ENCODE data around the gene KRTAP5-5. TPM values are rescaled to one million over a fixed set of nuclear protein-coding genes. Genes with fewer than 3 reads are reported as not detected.
"Not testable (repeated sequence)": the region's sequence is repeated elsewhere in the genome, so short reads cannot be mapped to it uniquely, and the experiment has no call there.

The KRTAP5-5 gene
- total RNA-seq, 1 donor from 2014 or later, result not detected

DNA sequence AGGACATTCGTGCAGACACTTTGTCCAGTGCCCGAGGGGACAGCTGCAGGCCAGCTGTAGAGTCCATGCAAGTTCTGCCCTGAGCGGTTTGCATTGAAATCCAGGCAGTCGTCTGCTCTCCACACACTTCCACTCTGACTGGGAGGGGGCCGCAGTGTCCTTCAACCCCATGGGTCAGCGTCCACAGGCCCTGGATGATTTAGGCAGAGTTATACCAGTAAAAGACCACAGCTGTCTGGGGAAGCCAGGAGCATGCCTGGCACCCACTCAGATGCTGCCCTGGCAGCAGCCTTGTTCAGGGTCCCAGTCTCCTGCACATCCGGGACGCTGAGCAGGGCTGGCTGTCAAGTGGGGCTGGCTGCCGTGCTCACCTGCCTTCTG, 26.5 kb downstream of the KRTAP5-5 start:
- Mint-ChIP-seq H3K27me3 (ENCODE audit: low read depth) (peaks cover 23% of the 10 kb centered on the region), H3K36me3 (ENCODE audit: low read depth) (no peaks in the 10 kb centered on the region), H3K27ac (ENCODE audit: unreplicated experiment) (no peak overlapping the region), H3K4me1 (ENCODE audit: low read depth) (no peaks in the 10 kb centered on the region), H3K4me3 (ENCODE audit: unreplicated experiment) (no peak overlapping the region), H3K9me3 (ENCODE audit: low read depth) (no peaks in the 10 kb centered on the region)
- peak; percentile 67 for DNase-seq (ENCODE audit: low spot score)
- TF ChIP-seq CTCF (IDR thresholded peaks at IDR 0.05), result no peak

DNA sequence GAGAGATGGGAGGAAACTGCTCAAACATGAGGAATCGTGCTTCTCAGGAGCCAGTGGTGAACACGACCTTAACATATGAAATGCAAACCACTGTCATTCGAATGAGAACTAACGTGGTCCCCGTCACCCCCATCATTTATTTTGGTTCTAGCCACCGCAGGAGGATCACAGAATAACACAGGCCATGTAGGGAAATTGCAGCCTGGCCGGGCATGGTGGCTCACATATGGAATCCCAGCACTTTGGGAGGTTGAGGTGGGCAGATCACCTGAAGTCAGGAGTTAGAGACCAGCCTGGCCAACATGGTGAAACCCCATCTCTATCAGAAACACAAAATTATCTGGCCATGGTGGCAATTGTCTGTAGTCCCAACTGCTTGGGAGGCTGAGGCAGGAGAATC, 27.1 kb downstream of the KRTAP5-5 start:
- Mint-ChIP-seq H3K27ac (ENCODE audit: unreplicated experiment) (no peak overlapping the region), H3K9me3 (ENCODE audit: low read depth) (no peaks in the 10 kb centered on the region), H3K4me3 (ENCODE audit: unreplicated experiment) (no peak overlapping the region), H3K27me3 (ENCODE audit: low read depth) (peaks cover 19% of the 10 kb centered on the region), H3K36me3 (ENCODE audit: low read depth) (no peaks in the 10 kb centered on the region), H3K4me1 (ENCODE audit: low read depth) (no peaks in the 10 kb centered on the region)
- DNase-seq (ENCODE audit: low spot score), result peak; percentile 28
- no peak for TF ChIP-seq CTCF (IDR thresholded peaks at IDR 0.05)

DNA sequence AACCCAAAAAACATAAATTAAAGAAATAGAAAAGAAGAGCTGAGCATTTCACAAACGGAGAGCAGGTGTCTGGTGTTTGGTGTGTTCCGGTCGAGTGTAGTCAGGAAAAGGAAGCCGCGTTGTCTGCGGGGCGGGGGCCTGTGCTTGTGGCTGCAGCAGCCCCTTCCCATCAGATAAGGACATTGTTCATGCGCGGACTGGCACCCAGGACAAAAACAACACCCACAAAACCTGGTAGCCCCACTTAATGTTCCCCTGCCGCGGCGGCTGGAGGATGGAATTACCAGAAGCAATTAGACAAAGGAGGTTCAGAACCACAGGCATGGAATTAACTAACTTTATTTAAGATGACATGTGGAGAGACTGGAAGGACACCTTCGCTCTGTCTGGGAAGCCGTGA, 29.9 kb downstream of the KRTAP5-5 start:
- Mint-ChIP-seq H3K27me3 (ENCODE audit: low read depth) (peaks cover 28% of the 10 kb centered on the region), H3K9me3 (ENCODE audit: low read depth) (no peaks in the 10 kb centered on the region), H3K36me3 (ENCODE audit: low read depth) (no peaks in the 10 kb centered on the region), H3K4me1 (ENCODE audit: low read depth) (no peaks in the 10 kb centered on the region), H3K4me3 (ENCODE audit: unreplicated experiment) (no peak overlapping the region), H3K27ac (ENCODE audit: unreplicated experiment) (no peak overlapping the region)
- DNase-seq (ENCODE audit: low spot score), result peak; percentile 54
- TF ChIP-seq CTCF (IDR thresholded peaks at IDR 0.05), result no peak

- Mint-ChIP-seq H3K36me3 (ENCODE audit: low read depth) (no peaks in the 10 kb centered on the region), H3K9me3 (ENCODE audit: low read depth) (no peaks in the 10 kb centered on the region), H3K27me3 (ENCODE audit: low read depth) (peaks cover 26% of the 10 kb centered on the region), H3K27ac (ENCODE audit: unreplicated experiment) (no peak overlapping the region), H3K4me3 (ENCODE audit: unreplicated experiment) (no peak overlapping the region), H3K4me1 (ENCODE audit: low read depth) (no peaks in the 10 kb centered on the region)
- peak; percentile 79 for DNase-seq (ENCODE audit: low spot score)
- no peak for TF ChIP-seq CTCF (IDR thresholded peaks at IDR 0.05)
Measured at GRCh38 chr11:1660111-1660867, 30.7 kb downstream of the KRTAP5-5 start.

- Mint-ChIP-seq H3K27me3 (ENCODE audit: low read depth) (peaks cover 27% of the 10 kb centered on the region), H3K27ac (ENCODE audit: unreplicated experiment) (peak overlapping the region; percentile 49)
- H3K4me1 Mint-ChIP-seq (ENCODE audit: low read depth); H3K9me3 Mint-ChIP-seq (ENCODE audit: low read depth); H3K36me3 Mint-ChIP-seq (ENCODE audit: low read depth); H3K4me3 Mint-ChIP-seq (ENCODE audit: unreplicated experiment): not testable (repeated sequence)
- peak; percentile 27 for DNase-seq (ENCODE audit: low spot score)
Measured at GRCh38 chr11:1661454-1662269, 32.1 kb downstream of the KRTAP5-5 start.

DNA sequence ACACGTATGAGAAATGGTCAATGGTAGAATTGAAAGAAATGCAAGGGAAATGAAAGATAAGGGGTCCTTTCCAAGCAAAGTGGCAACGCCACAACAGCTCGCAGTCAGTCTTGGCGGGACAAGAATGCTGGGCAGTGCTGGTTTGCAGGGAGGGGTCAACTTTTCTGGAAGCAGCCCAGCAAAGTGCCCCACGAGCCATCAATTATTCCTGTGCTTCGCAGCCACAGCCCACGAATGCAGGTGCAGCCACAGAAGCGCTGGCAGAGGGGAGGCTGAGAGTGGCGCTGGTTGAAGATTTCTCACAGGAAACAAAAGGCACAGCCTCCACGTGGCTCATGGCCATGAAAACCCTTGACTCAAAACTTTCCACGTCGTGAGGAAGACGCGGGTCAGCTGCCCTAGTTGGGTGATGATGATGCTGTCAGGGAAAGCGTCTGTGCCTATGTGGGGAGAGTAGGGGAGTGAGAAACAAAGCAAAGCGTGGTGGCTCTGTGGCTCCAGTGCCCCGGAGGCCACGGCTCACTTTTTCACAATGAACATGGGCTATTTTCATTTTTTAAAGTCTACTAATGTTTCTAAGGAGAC, 33.2 kb downstream of the KRTAP5-5 start:
- not testable (repeated sequence) for H3K36me3 Mint-ChIP-seq (ENCODE audit: low read depth); H3K4me3 Mint-ChIP-seq (ENCODE audit: unreplicated experiment); H3K27ac Mint-ChIP-seq (ENCODE audit: unreplicated experiment); H3K9me3 Mint-ChIP-seq (ENCODE audit: low read depth); H3K4me1 Mint-ChIP-seq (ENCODE audit: low read depth); DNase-seq (ENCODE audit: low spot score)
- H3K27me3 Mint-ChIP-seq (ENCODE audit: low read depth), result peaks cover 29% of the 10 kb centered on the region

Measured in chondrocyte (in vitro differentiated cells).